ENCODE measurements around the gene ARID1B.

ARID1B gene

GRCh38 chr6:157166784-157167183 is 389.6 kb downstream of the ARID1B start:
- peaks cover 4% of the 10 kb centered on the region for H3K4me1 ChIP-seq
- no peaks in the 10 kb centered on the region for H3K9me3 ChIP-seq
- DNase-seq: no peak
- peaks cover 16% of the 10 kb centered on the region for H3K36me3 ChIP-seq
- no peak overlapping the region for H3K4me3 ChIP-seq (ENCODE audit: low read depth, low read length)
- TF ChIP-seq, protein P1, sequence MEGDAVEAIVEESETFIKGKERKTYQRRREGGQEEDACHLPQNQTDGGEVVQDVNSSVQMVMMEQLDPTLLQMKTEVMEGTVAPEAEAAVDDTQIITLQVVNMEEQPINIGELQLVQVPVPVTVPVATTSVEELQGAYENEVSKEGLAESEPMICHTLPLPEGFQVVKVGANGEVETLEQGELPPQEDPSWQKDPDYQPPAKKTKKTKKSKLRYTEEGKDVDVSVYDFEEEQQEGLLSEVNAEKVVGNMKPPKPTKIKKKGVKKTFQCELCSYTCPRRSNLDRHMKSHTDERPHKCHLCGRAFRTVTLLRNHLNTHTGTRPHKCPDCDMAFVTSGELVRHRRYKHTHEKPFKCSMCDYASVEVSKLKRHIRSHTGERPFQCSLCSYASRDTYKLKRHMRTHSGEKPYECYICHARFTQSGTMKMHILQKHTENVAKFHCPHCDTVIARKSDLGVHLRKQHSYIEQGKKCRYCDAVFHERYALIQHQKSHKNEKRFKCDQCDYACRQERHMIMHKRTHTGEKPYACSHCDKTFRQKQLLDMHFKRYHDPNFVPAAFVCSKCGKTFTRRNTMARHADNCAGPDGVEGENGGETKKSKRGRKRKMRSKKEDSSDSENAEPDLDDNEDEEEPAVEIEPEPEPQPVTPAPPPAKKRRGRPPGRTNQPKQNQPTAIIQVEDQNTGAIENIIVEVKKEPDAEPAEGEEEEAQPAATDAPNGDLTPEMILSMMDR (IDR thresholded peaks at IDR 0.05; ENCODE audit: low read depth, low read length): no peak
- no peaks in the 10 kb centered on the region for H3K27me3 ChIP-seq

DNA sequence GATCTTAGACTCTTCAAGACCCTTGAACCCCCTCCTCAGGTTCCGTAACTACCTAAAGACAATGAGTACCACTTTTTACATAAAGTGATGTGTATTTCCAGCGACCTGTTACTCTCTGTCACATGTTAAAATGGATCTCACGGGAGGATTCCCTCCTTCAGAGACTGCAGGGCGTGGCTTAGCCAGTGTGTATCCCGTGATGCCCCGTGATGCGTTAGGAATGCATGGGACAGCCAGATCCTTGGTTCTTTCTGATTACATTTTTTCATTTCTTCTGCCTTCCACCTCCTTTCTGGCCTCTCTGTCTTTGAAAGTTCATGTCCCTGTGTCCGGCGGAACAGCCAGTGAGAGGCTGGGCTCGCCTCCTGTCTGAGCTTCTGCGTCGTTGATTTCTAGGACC is 390.7 kb downstream of the ARID1B start:
- no peak for DNase-seq
- Histone ChIP-seq H3K36me3 (peaks cover 16% of the 10 kb centered on the region), H3K4me3 (ENCODE audit: low read depth, low read length) (no peak overlapping the region), H3K4me1 (peaks cover 8% of the 10 kb centered on the region), H3K27me3 (no peaks in the 10 kb centered on the region), H3K9me3 (no peaks in the 10 kb centered on the region)
- TF ChIP-seq, protein P1 (IDR thresholded peaks at IDR 0.05; ENCODE audit: low read depth, low read length): no peak

DNA sequence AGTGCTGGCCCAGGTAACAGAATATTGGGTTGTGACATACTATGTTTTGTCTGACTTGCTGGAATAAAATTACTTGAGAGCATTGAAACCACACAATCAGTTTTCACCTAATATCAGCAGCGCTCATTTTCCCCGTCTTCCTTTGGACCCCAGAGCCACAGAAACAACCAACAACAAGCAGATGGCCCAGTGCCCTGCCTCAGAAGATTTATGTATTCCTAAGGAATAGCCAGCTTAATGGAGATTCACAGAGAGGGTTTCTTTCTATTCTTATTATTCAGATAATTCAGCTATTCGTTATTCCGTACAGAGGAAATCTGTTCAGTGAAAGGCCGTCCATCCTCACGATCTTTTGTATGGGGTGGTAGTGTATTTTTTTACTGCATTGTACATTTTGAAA is 391.3 kb downstream of the ARID1B start:
- Histone ChIP-seq H3K4me1 (peaks cover 14% of the 10 kb centered on the region), H3K4me3 (ENCODE audit: low read depth, low read length) (no peak overlapping the region), H3K27me3 (no peaks in the 10 kb centered on the region), H3K9me3 (no peaks in the 10 kb centered on the region), H3K36me3 (peaks cover 16% of the 10 kb centered on the region)
- TF ChIP-seq, protein P1 (IDR thresholded peaks at IDR 0.05; ENCODE audit: low read depth, low read length): no peak
- DNase-seq: no peak

GRCh38 chr6:157169226-157169625 is 392.0 kb downstream of the ARID1B start:
- H3K4me1 ChIP-seq: peaks cover 21% of the 10 kb centered on the region
- H3K36me3 ChIP-seq: peaks cover 16% of the 10 kb centered on the region
- H3K9me3 ChIP-seq: no peaks in the 10 kb centered on the region
- H3K27me3 ChIP-seq: no peaks in the 10 kb centered on the region
- TF ChIP-seq, protein P1 (IDR thresholded peaks at IDR 0.05; ENCODE audit: low read depth, low read length): no peak
- no peak for DNase-seq
- H3K4me3 ChIP-seq (ENCODE audit: low read depth, low read length): no peak overlapping the region

DNA sequence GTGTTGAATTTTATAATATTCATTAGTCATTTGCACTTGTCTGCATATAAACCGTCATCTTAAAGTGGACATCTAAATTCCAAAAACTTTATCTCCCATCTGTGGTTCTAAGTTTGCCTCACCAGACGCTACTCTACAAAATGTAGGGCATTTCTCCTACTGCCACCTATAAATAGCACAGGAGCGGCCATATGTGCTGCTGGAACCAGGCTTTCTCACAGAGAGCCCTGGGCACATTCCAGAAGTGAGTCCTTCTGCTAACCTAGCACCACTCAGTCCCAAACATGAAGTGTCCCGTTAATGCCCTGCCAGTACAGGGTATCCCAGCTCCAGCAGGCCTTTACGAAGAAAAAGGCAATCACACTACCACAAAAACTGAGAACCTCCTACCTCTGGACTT is 392.5 kb downstream of the ARID1B start:
- TF ChIP-seq, protein P1 (IDR thresholded peaks at IDR 0.05; ENCODE audit: low read depth, low read length): no peak
- no peak for DNase-seq
- no peaks in the 10 kb centered on the region for H3K9me3 ChIP-seq
- peaks cover 23% of the 10 kb centered on the region for H3K4me1 ChIP-seq
- H3K27me3 ChIP-seq: no peaks in the 10 kb centered on the region
- peaks cover 16% of the 10 kb centered on the region for H3K36me3 ChIP-seq
- H3K4me3 ChIP-seq (ENCODE audit: low read depth, low read length): no peak overlapping the region

DNA sequence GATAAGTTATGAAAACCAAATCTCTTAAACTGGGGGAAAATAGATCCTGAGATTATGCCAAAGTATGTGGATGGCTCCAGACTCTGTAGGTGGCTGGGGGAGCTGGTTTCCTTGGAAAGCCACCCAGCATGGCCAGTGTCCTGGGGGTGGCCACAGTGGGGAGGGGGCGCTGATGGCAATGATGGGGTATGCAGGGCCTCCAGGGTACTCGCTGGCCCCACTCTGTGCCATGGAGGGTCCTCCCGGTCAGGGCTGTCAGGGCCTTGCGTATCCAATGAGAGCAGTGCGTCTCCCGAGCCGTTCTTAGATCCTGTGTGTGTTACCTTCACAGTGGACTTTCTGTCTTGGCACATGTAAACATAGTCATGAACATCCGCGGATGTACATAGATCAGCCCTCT is 393.4 kb downstream of the ARID1B start:
- no peak for DNase-seq
- Histone ChIP-seq H3K27me3 (no peaks in the 10 kb centered on the region), H3K4me3 (ENCODE audit: low read depth, low read length) (no peak overlapping the region), H3K36me3 (peaks cover 16% of the 10 kb centered on the region), H3K9me3 (no peaks in the 10 kb centered on the region), H3K4me1 (peaks cover 25% of the 10 kb centered on the region)
- TF ChIP-seq, protein P1 (IDR thresholded peaks at IDR 0.05; ENCODE audit: low read depth, low read length): no peak
